Prostate gland (tissue), 2 donors: ENCODE measurements around the gene CYTIP. TPM values are rescaled to one million over a fixed set of nuclear protein-coding genes. Genes with fewer than 3 reads are reported as not detected.

ENCODE experiments used
- DNase-seq: peaks from one replicate; pipeline ENCODE4 v3.0.0-alpha.2; 2019; ENCODE audit warnings: low spot score
- H3K27ac ChIP-seq, 2 donors: fragments of 200-600 bp; sonication (generic); 2 replicates each; pipeline ENCODE4 v1.5.1; 2017 to 2019
- H3K27me3 ChIP-seq: fragments of 200-600 bp; sonication (generic); replicated peaks from 2 replicates; pipeline ENCODE4 v1.5.1; 2019; ENCODE audit not compliant: insufficient read depth
- H3K36me3 ChIP-seq, 2 donors: fragments of 200-600 bp; sonication (generic); 1 replicate in 1 of 2; 2 replicates in 1 of 2; pipeline versions ENCODE4 v1.5.1 to v1.8.1; 2017 to 2019
- H3K4me1 ChIP-seq: fragments of 200-600 bp; sonication (generic); replicated peaks from 2 replicates; pipeline ENCODE4 v1.5.1; 2019
- H3K4me3 ChIP-seq, 2 donors: fragments of 200-600 bp; sonication (generic); 2 replicates each; pipeline ENCODE4 v1.5.1; 2017 to 2019
- H3K9me3 ChIP-seq: fragments of 200-600 bp; sonication (generic); 2 replicates; pipeline ENCODE4 v1.5.1; 2017
- POLR2A ChIP-seq: fragments of 450-650 bp; IDR thresholded peaks from one replicate; pipeline ENCODE4 v1.6.1; 2016; ENCODE audit warnings: antibody characterized with exemption, mild to moderate bottlenecking
- POLR2AphosphoS5 ChIP-seq: sonication (generic); formaldehyde crosslinking; IDR thresholded peaks from one replicate; pipeline ENCODE4 v1.6.1; 2017; ENCODE audit warnings: antibody characterized with exemption
- WGBS: methylation state at CpG from one replicate; pipeline ENCODE4 v1.1.5; 2018; 5-methylcytosine and 5-hydroxymethylcytosine counted together
- intact Hi-C: fragments of 100-400 bp; cut with DNase I; formaldehyde crosslinking; loops from one replicate; pipeline ENCODE4 v1.14.2; 2022
- total RNA-seq, 2 donors: library from RNA; depleted of rRNA; stranded (reverse); fragments of >200 nt; gene quantifications; one replicate each; pipeline ENCODE4 v1.1.0, GENCODE V29; 2016
- TF ChIP-seq, protein P1 (sequence below), 4 experiments: fragments of 200-600 bp in 2 of 4; fragments of 450-650 bp in 2 of 4; sonication (generic) in 2 of 4; IDR thresholded peaks; 1 replicate in 3 of 4; 2 replicates in 1 of 4; pipeline ENCODE4 v1.5.1; 2016 to 2019; ENCODE audit warnings: antibody characterized with exemption in 4 of 4, mild to moderate bottlenecking in 2 of 4, moderate library complexity in 2 of 4

The CYTIP gene
- total RNA-seq, 2 donors from 2014 or later, result 3.3 to 7.4 TPM

DNA sequence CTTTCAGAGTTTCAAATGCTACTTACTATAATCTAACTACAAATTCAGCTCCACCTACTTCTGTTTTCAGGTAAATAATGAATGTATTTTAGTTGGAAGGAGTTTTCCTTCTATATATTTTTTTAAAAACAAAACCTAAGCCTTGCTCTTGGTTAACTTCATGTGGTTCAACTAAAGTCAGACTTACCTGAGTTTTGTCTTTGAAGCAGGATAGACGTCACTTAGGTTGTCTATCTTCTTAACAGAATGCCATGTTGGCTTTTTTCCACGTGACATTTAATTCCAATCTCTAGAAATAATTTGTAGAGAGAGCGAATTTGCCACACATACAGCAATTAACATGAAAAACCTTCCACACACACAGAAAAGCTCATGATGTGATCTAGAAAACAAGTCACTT is 43.9 kb upstream of the CYTIP start:
- Histone ChIP-seq H3K9me3 (no peaks in the 10 kb centered on the region), H3K36me3 (no peaks in the 10 kb centered on the region), H3K27me3 (no peaks in the 10 kb centered on the region), H3K4me1 (no peaks in the 10 kb centered on the region), H3K4me3 (no peak overlapping the region), H3K27ac (no peak overlapping the region)
- WGBS, result 75% methylated on average over 3 of the region's 3 CpGs
- TF ChIP-seq POLR2A, result no peak
- TF ChIP-seq, protein P1, sequence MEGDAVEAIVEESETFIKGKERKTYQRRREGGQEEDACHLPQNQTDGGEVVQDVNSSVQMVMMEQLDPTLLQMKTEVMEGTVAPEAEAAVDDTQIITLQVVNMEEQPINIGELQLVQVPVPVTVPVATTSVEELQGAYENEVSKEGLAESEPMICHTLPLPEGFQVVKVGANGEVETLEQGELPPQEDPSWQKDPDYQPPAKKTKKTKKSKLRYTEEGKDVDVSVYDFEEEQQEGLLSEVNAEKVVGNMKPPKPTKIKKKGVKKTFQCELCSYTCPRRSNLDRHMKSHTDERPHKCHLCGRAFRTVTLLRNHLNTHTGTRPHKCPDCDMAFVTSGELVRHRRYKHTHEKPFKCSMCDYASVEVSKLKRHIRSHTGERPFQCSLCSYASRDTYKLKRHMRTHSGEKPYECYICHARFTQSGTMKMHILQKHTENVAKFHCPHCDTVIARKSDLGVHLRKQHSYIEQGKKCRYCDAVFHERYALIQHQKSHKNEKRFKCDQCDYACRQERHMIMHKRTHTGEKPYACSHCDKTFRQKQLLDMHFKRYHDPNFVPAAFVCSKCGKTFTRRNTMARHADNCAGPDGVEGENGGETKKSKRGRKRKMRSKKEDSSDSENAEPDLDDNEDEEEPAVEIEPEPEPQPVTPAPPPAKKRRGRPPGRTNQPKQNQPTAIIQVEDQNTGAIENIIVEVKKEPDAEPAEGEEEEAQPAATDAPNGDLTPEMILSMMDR (IDR thresholded peaks at IDR 0.05), result no peak
- no peak for TF ChIP-seq POLR2AphosphoS5
- intact Hi-C loops, result no loop called here
- DNase-seq, result no peak

DNA sequence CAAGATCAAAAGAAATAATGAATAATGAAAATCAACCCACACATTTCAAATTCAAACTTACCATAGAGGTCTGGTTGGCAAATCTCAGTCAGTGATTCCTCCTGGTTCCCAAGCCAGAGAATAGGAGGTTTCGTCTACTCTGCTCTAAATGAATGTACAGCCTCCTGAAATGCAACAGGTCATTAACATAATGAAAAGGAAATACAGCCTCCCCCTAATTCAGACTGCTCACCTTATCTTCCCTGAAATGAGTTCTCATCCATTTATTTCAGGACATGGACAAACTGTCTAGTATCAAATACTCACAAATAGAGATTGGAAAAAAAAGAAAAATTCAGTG is 43.4 kb upstream of the CYTIP start:
- Histone ChIP-seq H3K36me3 (no peaks in the 10 kb centered on the region), H3K4me3 (no peak overlapping the region), H3K4me1 (no peaks in the 10 kb centered on the region), H3K27me3 (no peaks in the 10 kb centered on the region), H3K27ac (no peak overlapping the region), H3K9me3 (no peaks in the 10 kb centered on the region)
- 90% methylated on average over 1 of the region's 1 CpG for WGBS
- intact Hi-C loops, result no loop called here
- TF ChIP-seq, protein P1 (IDR thresholded peaks at IDR 0.05), result no peak
- TF ChIP-seq POLR2AphosphoS5, result no peak
- DNase-seq, result no peak

DNA sequence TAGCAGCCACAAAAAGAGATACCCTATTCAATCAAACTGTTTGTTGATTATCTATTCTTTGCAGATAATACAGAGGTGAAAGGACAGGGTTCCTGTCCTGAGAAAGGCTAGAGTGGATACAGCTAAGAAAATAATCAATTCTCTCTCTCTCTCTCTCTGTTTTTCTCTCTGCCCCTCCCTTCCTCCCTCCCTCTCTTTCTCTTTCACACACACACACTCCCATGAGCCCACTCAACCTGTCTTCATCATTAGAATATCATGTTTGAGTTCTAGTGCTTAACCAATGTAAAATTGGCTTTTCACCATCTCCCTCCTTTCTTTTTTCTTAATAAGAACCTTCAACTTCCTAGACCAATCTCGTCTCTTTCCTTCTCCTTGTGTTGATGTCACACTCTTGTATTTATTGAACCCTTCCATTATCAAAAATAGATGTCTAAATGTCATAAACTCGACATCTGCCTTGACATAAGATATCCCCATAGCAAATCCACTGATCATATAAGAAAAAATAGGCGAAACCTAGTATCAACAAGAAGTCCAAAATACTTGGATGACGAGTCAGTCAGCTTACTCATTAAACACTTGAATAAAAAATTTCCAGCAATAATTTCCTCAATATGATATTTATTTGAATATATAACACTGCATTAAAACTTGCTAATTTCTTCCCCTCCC is 42.8 kb upstream of the CYTIP start:
- TF ChIP-seq, protein P1 (IDR thresholded peaks at IDR 0.05), result no peak
- no peak for TF ChIP-seq POLR2A
- no peak for TF ChIP-seq POLR2AphosphoS5
- Histone ChIP-seq H3K27me3 (no peaks in the 10 kb centered on the region), H3K36me3 (no peaks in the 10 kb centered on the region), H3K4me1 (no peaks in the 10 kb centered on the region), H3K4me3 (no peak overlapping the region), H3K27ac (no peak overlapping the region), H3K9me3 (no peaks in the 10 kb centered on the region)
- WGBS, result 91% methylated on average over 4 of the region's 4 CpGs
- intact Hi-C loops, result no loop called here
- no peak for DNase-seq

DNA sequence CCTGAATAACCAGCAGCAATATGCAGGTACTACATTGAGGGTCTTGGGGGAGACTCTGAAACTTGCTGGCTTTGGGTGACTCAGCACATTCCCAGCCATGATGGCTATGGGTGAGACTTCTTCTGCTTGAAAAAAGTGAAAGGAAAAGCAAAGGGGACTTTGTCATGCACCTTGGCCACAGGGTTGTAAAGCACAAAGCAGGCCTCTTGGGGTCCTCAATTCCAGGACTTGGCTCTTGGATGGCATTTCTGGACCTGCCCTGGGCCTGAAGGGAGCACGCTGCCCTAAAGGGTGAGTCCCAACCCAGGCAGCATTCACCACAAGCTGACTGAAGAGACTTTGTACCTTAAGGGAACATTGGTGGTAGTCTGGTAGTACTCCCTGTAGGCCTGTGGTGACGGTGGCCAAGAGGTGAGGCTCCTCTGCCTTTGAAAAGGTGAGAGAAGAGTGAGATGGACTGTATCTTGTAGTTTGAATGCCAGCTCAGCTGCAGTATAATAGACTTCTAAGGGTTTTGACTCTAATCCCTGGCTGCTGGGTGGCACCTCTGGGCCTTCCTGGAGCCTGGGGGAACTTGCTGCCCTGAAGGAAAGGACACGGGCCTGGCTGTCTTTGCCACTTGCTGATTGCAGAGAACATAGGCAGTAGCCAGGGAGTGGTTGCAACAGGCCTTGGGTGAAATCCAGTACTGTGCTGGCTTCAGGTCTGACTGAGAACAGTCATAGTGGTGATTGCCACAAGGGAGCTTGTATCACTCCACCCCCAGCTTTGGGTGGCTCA is 36.5 kb upstream of the CYTIP start:
- H3K36me3 ChIP-seq, result no peaks in the 10 kb centered on the region
- no peak for DNase-seq
- no peak overlapping the region for H3K4me3 ChIP-seq
- H3K9me3 ChIP-seq, result no peaks in the 10 kb centered on the region
- TF ChIP-seq POLR2A (no peak), POLR2AphosphoS5 (no peak)
- TF ChIP-seq, protein P1 (IDR thresholded peaks at IDR 0.05), result no peak
- no peaks in the 10 kb centered on the region for H3K4me1 ChIP-seq
- no peak overlapping the region for H3K27ac ChIP-seq
- WGBS, result 80% methylated on average over 3 of the region's 3 CpGs
- H3K27me3 ChIP-seq, result no peaks in the 10 kb centered on the region
- intact Hi-C loops, result no loop called here
